ENCODE results near the gene AKT1. TPM values are rescaled to one million over a fixed set of nuclear protein-coding genes. Genes with fewer than 3 reads are reported as not detected.
A peak's percentile ranks its signal among the peaks of the same experiment; 100 is the strongest.

AKT1 gene
- total and polyA plus RNA-seq, 2 of the 13 experiments (the other 11 are each of a cell fraction or from before 2014, with no cell fraction given), result 96.2 to 116 TPM

DNA sequence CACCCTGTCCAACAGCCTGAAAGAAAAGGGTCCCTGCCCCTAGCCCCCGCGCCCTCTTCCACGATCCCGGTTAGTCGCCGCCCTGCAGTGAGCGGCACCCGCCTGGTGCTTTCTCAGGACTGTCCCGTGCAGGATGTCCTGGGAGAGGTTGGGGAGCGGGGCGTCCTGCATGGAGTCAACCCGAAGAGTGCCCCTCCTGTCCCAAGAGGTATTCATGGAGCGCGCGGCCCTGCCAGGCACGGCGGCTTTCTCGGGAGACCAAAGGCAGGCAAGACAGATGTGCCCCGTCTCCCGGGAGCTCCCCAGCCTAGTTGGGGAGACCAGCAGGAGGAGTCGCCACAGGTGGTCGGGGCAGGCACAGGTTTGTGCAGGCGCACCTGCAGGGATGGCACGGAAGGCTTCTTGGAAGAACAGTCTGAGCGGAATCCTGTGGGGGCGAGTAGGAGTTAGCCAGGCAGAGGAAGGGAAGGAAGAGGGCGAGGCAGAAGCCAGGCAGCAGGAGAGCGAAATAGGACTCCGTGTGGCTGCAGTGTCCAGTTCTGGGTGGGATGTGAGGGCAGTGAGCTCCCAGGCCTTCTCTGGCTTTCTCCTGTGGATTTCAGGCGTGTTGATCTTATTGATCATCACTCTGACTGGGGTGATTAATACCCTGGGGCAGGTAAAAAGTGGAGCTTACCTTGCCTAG, 41.9 kb downstream of the AKT1 start (continued):
- TF ChIP-seq, protein P1, sequence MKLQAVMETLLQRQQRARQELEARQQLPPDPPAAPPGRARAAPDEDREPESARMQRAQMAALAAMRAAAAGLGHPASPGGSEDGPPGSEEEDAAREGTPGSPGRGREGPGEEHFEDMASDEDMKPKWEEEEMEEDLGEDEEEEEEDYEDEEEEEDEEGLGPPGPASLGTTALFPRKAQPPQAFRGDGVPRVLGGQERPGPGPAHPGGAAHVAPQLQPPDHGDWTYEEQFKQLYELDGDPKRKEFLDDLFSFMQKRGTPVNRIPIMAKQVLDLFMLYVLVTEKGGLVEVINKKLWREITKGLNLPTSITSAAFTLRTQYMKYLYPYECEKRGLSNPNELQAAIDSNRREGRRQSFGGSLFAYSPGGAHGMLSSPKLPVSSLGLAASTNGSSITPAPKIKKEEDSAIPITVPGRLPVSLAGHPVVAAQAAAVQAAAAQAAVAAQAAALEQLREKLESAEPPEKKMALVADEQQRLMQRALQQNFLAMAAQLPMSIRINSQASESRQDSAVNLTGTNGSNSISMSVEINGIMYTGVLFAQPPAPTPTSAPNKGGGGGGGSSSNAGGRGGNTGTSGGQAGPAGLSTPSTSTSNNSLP (IDR thresholded peaks at IDR 0.05; ENCODE audit: low read depth, low read length), result no peak
- no peak for TF ChIP-seq RFX3 (CRISPR knock-in tag; IDR thresholded peaks at IDR 0.05)
- no peak for TF ChIP-seq TCF7L2 (IDR thresholded peaks at IDR 0.05; ENCODE audit: low read depth, low read length)
- TF ChIP-seq, protein P2, sequence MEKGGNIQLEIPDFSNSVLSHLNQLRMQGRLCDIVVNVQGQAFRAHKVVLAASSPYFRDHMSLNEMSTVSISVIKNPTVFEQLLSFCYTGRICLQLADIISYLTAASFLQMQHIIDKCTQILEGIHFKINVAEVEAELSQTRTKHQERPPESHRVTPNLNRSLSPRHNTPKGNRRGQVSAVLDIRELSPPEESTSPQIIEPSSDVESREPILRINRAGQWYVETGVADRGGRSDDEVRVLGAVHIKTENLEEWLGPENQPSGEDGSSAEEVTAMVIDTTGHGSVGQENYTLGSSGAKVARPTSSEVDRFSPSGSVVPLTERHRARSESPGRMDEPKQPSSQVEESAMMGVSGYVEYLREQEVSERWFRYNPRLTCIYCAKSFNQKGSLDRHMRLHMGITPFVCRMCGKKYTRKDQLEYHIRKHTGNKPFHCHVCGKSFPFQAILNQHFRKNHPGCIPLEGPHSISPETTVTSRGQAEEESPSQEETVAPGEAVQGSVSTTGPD (CRISPR knock-in tag; IDR thresholded peaks at IDR 0.05), result no peak
- no peak for TF ChIP-seq PRPF4 (IDR thresholded peaks at IDR 0.05; ENCODE audit: low read depth, low read length, poor library complexity, severe bottlenecking)
- TF ChIP-seq, protein P3, sequence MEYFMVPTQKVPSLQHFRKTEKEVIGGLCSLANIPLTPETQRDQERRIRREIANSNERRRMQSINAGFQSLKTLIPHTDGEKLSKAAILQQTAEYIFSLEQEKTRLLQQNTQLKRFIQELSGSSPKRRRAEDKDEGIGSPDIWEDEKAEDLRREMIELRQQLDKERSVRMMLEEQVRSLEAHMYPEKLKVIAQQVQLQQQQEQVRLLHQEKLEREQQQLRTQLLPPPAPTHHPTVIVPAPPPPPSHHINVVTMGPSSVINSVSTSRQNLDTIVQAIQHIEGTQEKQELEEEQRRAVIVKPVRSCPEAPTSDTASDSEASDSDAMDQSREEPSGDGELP (IDR thresholded peaks at IDR 0.05; ENCODE audit: borderline replicate concordance, low read depth), result no peak
- no peak; the same call in 1 of the 2 replicates for TF ChIP-seq NR2F2 (IDR thresholded peaks at IDR 0.05; ENCODE audit: borderline replicate concordance, low read depth)
- TF ChIP-seq ZKSCAN5 (CRISPR knock-in tag; IDR thresholded peaks at IDR 0.05), result no peak
- TF ChIP-seq, protein P4, sequence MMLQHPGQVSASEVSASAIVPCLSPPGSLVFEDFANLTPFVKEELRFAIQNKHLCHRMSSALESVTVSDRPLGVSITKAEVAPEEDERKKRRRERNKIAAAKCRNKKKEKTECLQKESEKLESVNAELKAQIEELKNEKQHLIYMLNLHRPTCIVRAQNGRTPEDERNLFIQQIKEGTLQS (CRISPR knock-in tag; IDR thresholded peaks at IDR 0.05), result no peak
- no peak for TF ChIP-seq ZNF354B (CRISPR knock-in tag; IDR thresholded peaks at IDR 0.05)
- TF ChIP-seq POLR2A (IDR thresholded peaks at IDR 0.05; ENCODE audit: insufficient read depth in 1 of 2, low read depth in 2 of 2, low read length in 2 of 2), result peak in 1 of 2 experiments; percentile 33; a peak in 1 of 4 replicates
- TF ChIP-seq POLR2G (IDR thresholded peaks at IDR 0.05; ENCODE audit: low read depth, low read length), result no peak; the same call in 1 of the 2 replicates
- peak; percentile 12; the same call in 1 of the 2 replicates for TF ChIP-seq HES4 (CRISPR knock-in tag; IDR thresholded peaks at IDR 0.05; ENCODE audit: borderline replicate concordance)
- TF ChIP-seq GLI4 (CRISPR knock-in tag; IDR thresholded peaks at IDR 0.05; ENCODE audit: borderline replicate concordance), result no peak
- 0 out of 2 replicates have a peak, but pooled peaks have one; percentile 38 for TF ChIP-seq EEA1 (CRISPR knock-in tag; IDR thresholded peaks at IDR 0.05; ENCODE audit: borderline replicate concordance)
- no peak for TF ChIP-seq ZNF546 (CRISPR knock-in tag; conservative IDR thresholded peaks at IDR 0.05)
- TF ChIP-seq TOE1 (CRISPR knock-in tag; IDR thresholded peaks at IDR 0.05), result no peak
- TF ChIP-seq, protein P5, sequence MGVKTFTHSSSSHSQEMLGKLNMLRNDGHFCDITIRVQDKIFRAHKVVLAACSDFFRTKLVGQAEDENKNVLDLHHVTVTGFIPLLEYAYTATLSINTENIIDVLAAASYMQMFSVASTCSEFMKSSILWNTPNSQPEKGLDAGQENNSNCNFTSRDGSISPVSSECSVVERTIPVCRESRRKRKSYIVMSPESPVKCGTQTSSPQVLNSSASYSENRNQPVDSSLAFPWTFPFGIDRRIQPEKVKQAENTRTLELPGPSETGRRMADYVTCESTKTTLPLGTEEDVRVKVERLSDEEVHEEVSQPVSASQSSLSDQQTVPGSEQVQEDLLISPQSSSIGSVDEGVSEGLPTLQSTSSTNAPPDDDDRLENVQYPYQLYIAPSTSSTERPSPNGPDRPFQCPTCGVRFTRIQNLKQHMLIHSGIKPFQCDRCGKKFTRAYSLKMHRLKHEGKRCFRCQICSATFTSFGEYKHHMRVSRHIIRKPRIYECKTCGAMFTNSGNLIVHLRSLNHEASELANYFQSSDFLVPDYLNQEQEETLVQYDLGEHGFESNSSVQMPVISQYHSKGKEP (CRISPR knock-in tag; IDR thresholded peaks at IDR 0.05), result no peak
- TF ChIP-seq, protein P6, sequence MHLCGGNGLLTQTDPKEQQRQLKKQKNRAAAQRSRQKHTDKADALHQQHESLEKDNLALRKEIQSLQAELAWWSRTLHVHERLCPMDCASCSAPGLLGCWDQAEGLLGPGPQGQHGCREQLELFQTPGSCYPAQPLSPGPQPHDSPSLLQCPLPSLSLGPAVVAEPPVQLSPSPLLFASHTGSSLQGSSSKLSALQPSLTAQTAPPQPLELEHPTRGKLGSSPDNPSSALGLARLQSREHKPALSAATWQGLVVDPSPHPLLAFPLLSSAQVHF (CRISPR knock-in tag; IDR thresholded peaks at IDR 0.05), result no peak
- no peak for TF ChIP-seq SOX5 (CRISPR knock-in tag; IDR thresholded peaks at IDR 0.05; ENCODE audit: borderline replicate concordance)
- 0 out of 2 replicates have a peak, but pooled peaks have one; percentile 15 for TF ChIP-seq ZNF251 (CRISPR knock-in tag; IDR thresholded peaks at IDR 0.05)
